Rectal smooth muscle tissue (tissue), 1 donor: ENCODE data around the gene PPP4R3C.
"Not testable (repeated sequence)": the region's sequence is repeated elsewhere in the genome, so short reads cannot be mapped to it uniquely, and the experiment has no call there.

Source experiments
- H3K27ac ChIP-seq: one replicate; pipeline ENCODE4 v1.7.0; 2013; ENCODE audit warnings: low read depth, low read length, inconsistent platforms
- H3K27me3 ChIP-seq: one replicate; pipeline ENCODE4 v1.7.0; 2013; ENCODE audit warnings: low read length; ENCODE audit not compliant: control insufficient read depth, insufficient read depth
- H3K36me3 ChIP-seq: one replicate; pipeline ENCODE4 v1.7.0; 2013; ENCODE audit warnings: low read length; ENCODE audit not compliant: control insufficient read depth, insufficient read depth
- H3K4me1 ChIP-seq: one replicate; pipeline ENCODE4 v1.7.0; 2013; ENCODE audit warnings: low read length; ENCODE audit not compliant: control insufficient read depth, insufficient read depth
- H3K4me3 ChIP-seq: one replicate; pipeline ENCODE4 v1.7.0; 2013; ENCODE audit warnings: low read length
- H3K9ac ChIP-seq: one replicate; pipeline ENCODE4 v1.7.0; 2013; ENCODE audit warnings: low read length

The PPP4R3C gene

DNA sequence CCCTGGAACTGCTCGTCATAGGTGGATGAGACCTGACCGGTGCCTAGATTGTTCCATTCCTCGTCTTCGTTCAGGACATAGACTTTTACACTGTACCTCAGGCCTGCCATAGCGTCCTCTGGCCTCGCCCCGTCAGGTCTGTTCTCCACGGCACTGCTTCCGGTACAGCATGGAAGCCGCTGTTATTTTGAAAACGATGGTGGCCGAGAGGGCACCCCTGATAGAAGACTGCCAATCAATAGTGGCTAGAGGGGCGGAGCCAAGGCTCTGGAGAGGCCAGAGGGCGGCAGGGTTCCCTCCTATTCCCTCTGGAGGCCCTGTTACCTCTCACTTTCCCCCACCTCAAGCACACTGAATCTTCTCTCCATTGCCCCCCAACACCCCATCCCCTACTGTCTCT, at the start of gene PPP4R3C:
Gene PPP4R3C, minus strand, starts transcription at position 155 of the 400 bp plus-strand sequence. Its CDS starts 45 bp downstream, at position 110.
- H3K27me3 ChIP-seq: no peaks in the 10 kb centered on the region
- no peaks in the 10 kb centered on the region for H3K4me1 ChIP-seq
- no peaks in the 10 kb centered on the region for H3K36me3 ChIP-seq
- no peak within 1 kb of the TSS for H3K9ac ChIP-seq
- no peak within 1 kb of the TSS for H3K4me3 ChIP-seq
- no peak within 1 kb of the TSS for H3K27ac ChIP-seq

- no peaks in the 10 kb centered on the region for H3K4me1 ChIP-seq
- H3K9ac ChIP-seq: no peak overlapping the region
- H3K4me3 ChIP-seq: no peak overlapping the region
- H3K36me3 ChIP-seq: no peaks in the 10 kb centered on the region
- no peak overlapping the region for H3K27ac ChIP-seq
- no peaks in the 10 kb centered on the region for H3K27me3 ChIP-seq
These were observed 28.3 kb upstream of the PPP4R3C start for GRCh38 chrX:27491397-27491796.

GRCh38 chrX:27466051-27466450, 2.9 kb upstream of the PPP4R3C start:
- no peak overlapping the region for H3K27ac ChIP-seq
- no peak overlapping the region for H3K9ac ChIP-seq
- no peaks in the 10 kb centered on the region for H3K27me3 ChIP-seq
- H3K4me1 ChIP-seq: no peaks in the 10 kb centered on the region
- H3K36me3 ChIP-seq: no peaks in the 10 kb centered on the region
- H3K4me3 ChIP-seq: no peak overlapping the region

- no peaks in the 10 kb centered on the region for H3K36me3 ChIP-seq
- no peaks in the 10 kb centered on the region for H3K27me3 ChIP-seq
- H3K4me1 ChIP-seq: no peaks in the 10 kb centered on the region
- H3K27ac ChIP-seq: no peak overlapping the region
- H3K4me3 ChIP-seq: no peak overlapping the region
- H3K9ac ChIP-seq: no peak overlapping the region
These were observed 1.9 kb upstream of the PPP4R3C start for GRCh38 chrX:27465036-27465435.

- not testable (repeated sequence) for H3K36me3 ChIP-seq, H3K9ac ChIP-seq, H3K4me3 ChIP-seq, H3K27ac ChIP-seq, H3K4me1 ChIP-seq, H3K27me3 ChIP-seq
These were observed 4.0 kb downstream of the PPP4R3C start for GRCh38 chrX:27459129-27459528.

DNA sequence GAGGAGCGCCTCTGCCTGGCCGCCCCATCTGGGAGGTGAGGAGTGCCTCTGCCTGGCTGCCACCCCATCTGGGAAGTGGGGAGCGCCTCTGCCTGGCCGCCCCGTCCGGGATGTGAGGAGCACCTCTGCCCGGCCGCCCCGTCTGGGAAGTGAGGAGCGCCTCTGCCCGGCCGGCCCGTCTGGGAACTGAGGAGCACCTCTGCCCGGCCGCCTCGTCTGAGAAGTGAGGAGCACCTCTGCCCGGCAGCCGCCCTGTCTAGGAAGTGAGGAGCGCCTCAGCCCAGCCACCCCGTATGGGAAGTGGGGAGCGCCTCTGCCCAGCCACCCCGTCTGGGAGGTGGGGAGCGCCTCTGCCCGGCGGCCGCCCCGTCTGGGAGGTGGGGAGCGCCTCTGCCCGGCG, 4.6 kb downstream of the PPP4R3C start:
- H3K4me1 ChIP-seq, H3K36me3 ChIP-seq, H3K4me3 ChIP-seq, H3K27me3 ChIP-seq, H3K27ac ChIP-seq, H3K9ac ChIP-seq: not testable (repeated sequence)

GRCh38 chrX:27451324-27451723, 11.8 kb downstream of the PPP4R3C start:
- Histone ChIP-seq H3K27me3 (no peaks in the 10 kb centered on the region), H3K27ac (no peak overlapping the region), H3K36me3 (no peaks in the 10 kb centered on the region), H3K4me1 (no peaks in the 10 kb centered on the region), H3K9ac (no peak overlapping the region), H3K4me3 (no peak overlapping the region)

DNA sequence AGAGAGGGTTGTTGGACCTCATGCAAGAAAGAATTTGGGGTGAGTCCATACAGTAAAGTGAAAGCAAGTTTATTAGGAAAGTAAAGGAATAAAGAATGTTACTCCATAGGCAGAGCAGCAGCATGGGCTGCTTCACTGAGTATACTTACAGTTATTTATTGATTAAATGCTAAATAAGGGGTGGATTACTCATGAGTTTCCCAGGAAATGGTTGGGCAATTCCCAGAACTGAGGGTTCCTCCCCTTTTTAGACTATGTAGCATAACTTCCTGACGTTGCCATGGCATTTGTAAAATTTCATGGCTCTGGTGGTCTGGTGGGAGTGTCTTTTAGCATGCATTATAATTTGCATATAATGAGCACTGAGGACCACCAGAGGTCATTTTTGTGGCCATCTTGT, 16.7 kb downstream of the PPP4R3C start:
- Histone ChIP-seq H3K9ac (no peak overlapping the region), H3K4me1 (no peaks in the 10 kb centered on the region), H3K27me3 (no peaks in the 10 kb centered on the region)

DNA sequence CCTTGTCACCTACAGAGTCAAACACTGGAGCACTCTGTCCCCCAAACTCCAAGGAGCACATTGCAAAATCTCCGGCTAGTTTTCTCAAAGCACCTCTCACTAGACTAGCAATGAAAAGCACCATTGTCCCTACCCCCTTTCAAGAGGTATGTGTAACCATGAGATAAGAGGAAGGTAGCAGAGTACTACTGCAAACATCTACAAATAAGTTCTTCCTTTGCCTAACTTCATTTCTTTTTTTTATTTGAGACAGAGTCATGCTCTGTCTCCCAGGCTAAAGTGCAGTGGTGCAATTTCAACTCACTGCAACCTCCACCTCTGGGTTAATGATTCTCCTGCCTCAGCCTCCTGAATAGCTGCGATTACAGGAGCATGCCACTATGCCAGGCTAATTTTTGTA, 17.7 kb downstream of the PPP4R3C start:
- H3K27me3 ChIP-seq: no peaks in the 10 kb centered on the region
- no peak overlapping the region for H3K9ac ChIP-seq
- no peak overlapping the region for H3K27ac ChIP-seq
- no peak overlapping the region for H3K4me3 ChIP-seq
- H3K36me3 ChIP-seq: no peaks in the 10 kb centered on the region
- H3K4me1 ChIP-seq: no peaks in the 10 kb centered on the region

More for the DNA sequence above, 16.7 kb downstream of the PPP4R3C start:
- H3K4me3 ChIP-seq: no peak overlapping the region
- no peak overlapping the region for H3K27ac ChIP-seq
- H3K36me3 ChIP-seq: no peaks in the 10 kb centered on the region

DNA sequence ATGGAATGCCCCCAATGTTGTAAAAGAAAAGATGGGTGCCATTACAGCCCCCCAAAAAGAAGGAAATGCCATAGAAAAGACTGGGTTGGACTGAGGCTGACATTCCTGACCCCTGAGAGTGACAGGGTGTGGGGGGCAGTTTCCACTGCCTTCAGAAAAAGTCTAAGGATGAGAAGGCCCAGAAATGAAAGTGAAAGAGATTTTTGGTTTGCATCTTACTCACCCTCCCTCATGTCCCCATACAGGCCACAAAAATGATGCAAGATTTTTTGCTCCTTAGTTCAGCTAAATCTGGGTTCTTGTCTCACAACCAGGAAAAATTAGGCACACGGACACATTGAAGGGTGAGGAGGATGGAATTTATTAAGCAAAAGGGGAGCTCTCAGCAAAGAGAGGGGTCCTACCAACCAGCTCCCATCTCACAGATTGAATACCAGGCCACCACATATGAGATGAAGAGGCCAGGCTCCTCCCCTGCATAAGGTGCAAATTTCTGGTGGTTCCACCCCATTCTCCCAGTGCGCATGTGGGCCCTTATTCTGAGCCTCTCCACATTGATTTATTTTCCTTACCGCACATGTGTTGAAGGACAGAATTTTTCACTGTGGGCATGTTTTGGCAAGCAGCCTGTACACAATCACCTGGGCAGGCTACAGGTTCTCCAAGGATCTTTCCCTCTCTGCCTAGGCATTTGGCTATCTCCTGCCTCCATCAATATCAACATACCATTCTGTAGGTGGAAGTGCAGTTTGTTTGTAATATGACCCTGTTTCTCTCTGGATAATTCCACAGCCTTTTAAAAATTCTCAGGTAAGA, 18.8 kb downstream of the PPP4R3C start:
- Histone ChIP-seq H3K9ac (no peak overlapping the region), H3K27ac (no peak overlapping the region), H3K27me3 (no peaks in the 10 kb centered on the region), H3K4me1 (no peaks in the 10 kb centered on the region), H3K4me3 (no peak overlapping the region), H3K36me3 (no peaks in the 10 kb centered on the region)

DNA sequence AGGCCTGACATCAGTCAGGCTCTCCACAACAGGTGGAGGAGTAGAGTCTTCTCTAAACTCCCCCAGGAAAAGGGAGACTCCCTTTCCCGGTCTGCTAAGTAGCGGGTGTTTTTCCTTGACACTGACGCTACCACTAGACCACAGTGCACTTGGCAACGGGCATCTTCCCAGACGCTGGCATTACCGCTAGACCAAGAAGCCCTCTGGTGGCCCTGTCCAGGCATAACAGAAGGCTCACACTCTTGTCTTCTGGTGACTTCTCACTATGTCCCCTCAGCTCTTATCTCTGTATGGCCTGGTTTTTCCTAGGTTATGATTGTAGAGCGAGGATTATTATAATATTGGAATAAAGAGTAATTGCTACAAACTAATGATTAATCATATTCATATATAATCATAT, 20.7 kb downstream of the PPP4R3C start:
- not testable (repeated sequence) for H3K4me3 ChIP-seq, H3K27me3 ChIP-seq, H3K36me3 ChIP-seq, H3K27ac ChIP-seq, H3K4me1 ChIP-seq, H3K9ac ChIP-seq

GRCh38 chrX:27439771-27440170, 23.4 kb downstream of the PPP4R3C start:
- no peaks in the 10 kb centered on the region for H3K36me3 ChIP-seq
- H3K27ac ChIP-seq: no peak overlapping the region
- no peak overlapping the region for H3K9ac ChIP-seq
- H3K4me1 ChIP-seq: no peaks in the 10 kb centered on the region
- no peaks in the 10 kb centered on the region for H3K27me3 ChIP-seq
- H3K4me3 ChIP-seq: no peak overlapping the region

GRCh38 chrX:27438937-27439336, 24.2 kb downstream of the PPP4R3C start:
- no peaks in the 10 kb centered on the region for H3K27me3 ChIP-seq
- no peak overlapping the region for H3K9ac ChIP-seq
- no peaks in the 10 kb centered on the region for H3K4me1 ChIP-seq
- no peak overlapping the region for H3K4me3 ChIP-seq
- no peaks in the 10 kb centered on the region for H3K36me3 ChIP-seq
- no peak overlapping the region for H3K27ac ChIP-seq
